ENCODE results near the gene GLI3.

Gene GLI3

GRCh38 chr7:41981046-41982040, 255.7 kb downstream of the GLI3 start:
- DNase-seq (ENCODE audit: low spot score) = no peak
- Histone ChIP-seq H3K4me3 (no peak overlapping the region), H3K27ac (no peak overlapping the region)
- TF ChIP-seq CTCF (IDR thresholded peaks at IDR 0.05) = no peak

- DNase-seq (ENCODE audit: low spot score) = no peak
- H3K27ac ChIP-seq = peak overlapping the region in 1 of 2 donors; percentile 8
- peak; percentile 58 for TF ChIP-seq CTCF (IDR thresholded peaks at IDR 0.05)
- H3K4me3 ChIP-seq = no peak overlapping the region
Measured at GRCh38 chr7:41979834-41980307, 257.1 kb downstream of the GLI3 start.

- no peak overlapping the region for H3K4me3 ChIP-seq
- TF ChIP-seq CTCF (IDR thresholded peaks at IDR 0.05) = no peak
- no peak for DNase-seq (ENCODE audit: low spot score)
- no peak overlapping the region for H3K27ac ChIP-seq
Measured at GRCh38 chr7:41978858-41979257, 258.2 kb downstream of the GLI3 start.

- TF ChIP-seq CTCF (IDR thresholded peaks at IDR 0.05) = no peak
- DNase-seq (ENCODE audit: low spot score) = no peak
- Histone ChIP-seq H3K4me3 (no peak overlapping the region), H3K27ac (peak overlapping the region in 1 of 2 donors; percentile 21)
Measured at GRCh38 chr7:41977661-41978060, 259.3 kb downstream of the GLI3 start.

GRCh38 chr7:41977151-41977651, 259.8 kb downstream of the GLI3 start:
- no peak for DNase-seq (ENCODE audit: low spot score)
- H3K27ac ChIP-seq = peak overlapping the region in 1 of 2 donors; percentile 21

GRCh38 chr7:41976411-41976810, 260.6 kb downstream of the GLI3 start:
- DNase-seq (ENCODE audit: low spot score) = no peak
- TF ChIP-seq CTCF (IDR thresholded peaks at IDR 0.05) = no peak
- Histone ChIP-seq H3K4me3 (no peak overlapping the region), H3K27ac (peak overlapping the region in 1 of 2 donors; percentile 18)

More at GRCh38 chr7:41977151-41977651, 259.8 kb downstream of the GLI3 start:
- TF ChIP-seq CTCF (IDR thresholded peaks at IDR 0.05) = peak; percentile 45
- no peak overlapping the region for H3K4me3 ChIP-seq

Measured in coronary artery (tissue), 2 donors.